HCT116 (cell line): ENCODE results near the gene QPCT. TPM values are rescaled to one million over a fixed set of nuclear protein-coding genes. Genes with fewer than 3 reads are reported as not detected.

Experiments used
- ATAC-seq: fragments of 200-7000 bp; cut with Tn5 transposase; 2 replicates; pipeline ENCODE4 v1.9.1; 2020; ENCODE audit warnings: mild to moderate bottlenecking, moderate library complexity
- BruUV-seq: library from RNA; stranded (reverse); fragments of 400-500 nt; replicated peaks from 2 replicates; lab custom pipeline; 2021; lab: Mats Ljungman, UMichigan
- CTCF ChIA-PET: fragments of 300-600 bp; sonication (Branson Sonifier 250); formaldehyde crosslinking; loops from one replicate; lab custom pipeline; 2021; ENCODE audit warnings: antibody characterized with exemption; lab: Charles Lee
- POLR2A ChIA-PET: fragments of 300-600, 350-600 bp; sonication (Branson Sonifier 250); formaldehyde crosslinking; loops from one replicate; lab custom pipeline; 2021; ENCODE audit warnings: antibody characterized with exemption; lab: Charles Lee
- RAD21 ChIA-PET, 2 experiments: fragments of 300-600 bp; sonication (Branson Sonifier 250); formaldehyde crosslinking; loops; one replicate each; lab custom pipeline; 2023; ENCODE audit warnings: low total read pairs in 2 of 2; ENCODE audit not compliant: uncharacterized antibody in 2 of 2, unreplicated experiment in 2 of 2, low non-redundant PET in 1 of 2; lab: Charles Lee
- DNase-seq: peaks from one replicate; pipeline ENCODE4 v3.0.0-alpha.2; 2010; ENCODE audit warnings: low read depth, low spot score
- H2AFZ ChIP-seq: fragments of 200-600 bp; shearing (Covaris generic), sonication (generic); 2 replicates; pipeline ENCODE4 v1.6.1; 2017; ENCODE audit warnings: low read depth, mixed run types, mixed read lengths, antibody characterized with exemption, low read length; ENCODE audit not compliant: poor library complexity, severe bottlenecking
- H3K27ac ChIP-seq: 2 replicates; pipeline ENCODE4 v1.5.1; 2012; ENCODE audit warnings: low read depth, low read length
- H3K27me3 ChIP-seq: fragments of 200-600 bp; sonication (generic); 2 replicates; pipeline ENCODE4 v1.6.1; 2016; ENCODE audit warnings: mixed run types, low read length, mixed read lengths; ENCODE audit not compliant: insufficient read depth
- H3K36me3 ChIP-seq, 2 experiments: fragments of 200-500 bp in 1 of 2; fragments of 200-600 bp in 1 of 2; sonication (Bioruptor generic) in 1 of 2; sonication (generic) in 1 of 2; 2 replicates each; pipeline versions ENCODE4 v1.5.1 to v1.6.1; 2014 to 2016; ENCODE audit warnings: low read length in 2 of 2, inconsistent platforms in 1 of 2, mixed read lengths in 1 of 2, mixed run types in 1 of 2; ENCODE audit not compliant: insufficient read depth in 2 of 2, control insufficient read depth in 1 of 2
- H3K4me1 ChIP-seq, 2 experiments: fragments of 200-600 bp in 1 of 2; sonication (generic) in 1 of 2; 2 replicates each; pipeline versions ENCODE4 v1.5.1 to v1.6.1; 2012 to 2017; ENCODE audit warnings: low read length in 2 of 2, inconsistent platforms in 1 of 2, mild to moderate bottlenecking in 1 of 2, mixed read lengths in 1 of 2, mixed run types in 1 of 2, moderate library complexity in 1 of 2; ENCODE audit not compliant: insufficient read depth in 2 of 2, control insufficient read depth in 1 of 2
- H3K4me2 ChIP-seq: fragments of 200-600 bp; sonication (generic); 2 replicates; pipeline ENCODE4 v1.6.1; 2017; ENCODE audit warnings: mixed run types, low read length, mixed read lengths
- H3K4me3 ChIP-seq, 2 experiments: fragments of 200-600 bp in 1 of 2; sonication (generic) in 1 of 2; replicated peaks in 1 of 2; 2 replicates each; pipeline ENCODE4 v1.5.1; 2011 to 2016; ENCODE audit warnings: low read length in 2 of 2, control low read depth in 1 of 2, low read depth in 1 of 2, mild to moderate bottlenecking in 1 of 2, mixed read lengths in 1 of 2, mixed run types in 1 of 2
- H3K79me2 ChIP-seq: fragments of 200-600 bp; sonication (generic); 2 replicates; pipeline ENCODE4 v1.6.1; 2017; ENCODE audit warnings: mild to moderate bottlenecking, mixed run types, low read length, moderate library complexity, mixed read lengths; ENCODE audit not compliant: insufficient read depth
- H3K9ac ChIP-seq: fragments of 200-600 bp; sonication (generic); 2 replicates; pipeline ENCODE4 v1.6.1; 2016; ENCODE audit warnings: low read length, mixed read lengths
- H3K9me2 ChIP-seq: fragments of 200-600 bp; sonication (generic), shearing (Covaris generic); 2 replicates; pipeline ENCODE4 v1.6.1; 2017; ENCODE audit warnings: mixed run types, mild to moderate bottlenecking, moderate library complexity; ENCODE audit not compliant: insufficient read depth
- H3K9me3 ChIP-seq, 2 experiments: fragments of 200-500 bp in 1 of 2; fragments of 200-600 bp in 1 of 2; sonication (Bioruptor generic) in 1 of 2; sonication (generic) in 1 of 2; 2 replicates each; pipeline ENCODE4 v1.6.1; 2014 to 2017; ENCODE audit warnings: low read length in 2 of 2, mixed read lengths in 2 of 2, inconsistent platforms in 1 of 2, low read depth in 1 of 2, mild to moderate bottlenecking in 1 of 2, mixed run types in 1 of 2, moderate library complexity in 1 of 2; ENCODE audit not compliant: control insufficient read depth in 1 of 2, insufficient read depth in 1 of 2
- H4K20me1 ChIP-seq: fragments of 200-600 bp; sonication (generic), shearing (Covaris generic); 2 replicates; pipeline ENCODE4 v1.6.1; 2017; ENCODE audit warnings: mixed run types, mild to moderate bottlenecking, moderate library complexity; ENCODE audit not compliant: insufficient read depth
- CBX3 ChIP-seq: IDR thresholded peaks from 2 replicates; pipeline ENCODE4 v1.6.1; 2012; ENCODE audit warnings: low read depth
- CEBPB ChIP-seq: IDR thresholded peaks from 2 replicates; pipeline ENCODE4 v1.6.1; 2012; ENCODE audit warnings: low read depth
- EZH2 ChIP-seq: fragments of 200-600 bp; sonication (generic); IDR thresholded peaks from 2 replicates; pipeline ENCODE4 v1.6.1; 2017; ENCODE audit warnings: antibody characterized with exemption, mixed run types
- FOSL1 ChIP-seq: IDR thresholded peaks from 2 replicates; pipeline ENCODE4 v1.6.1; 2012; ENCODE audit warnings: low read depth
- JUND ChIP-seq: IDR thresholded peaks from 2 replicates; pipeline ENCODE4 v1.6.1; 2012
- POLR2AphosphoS5 ChIP-seq: IDR thresholded peaks from 2 replicates; pipeline ENCODE4 v1.6.1; 2011; ENCODE audit warnings: mild to moderate bottlenecking, low read depth, low read length, moderate library complexity
- REST ChIP-seq: IDR thresholded peaks from 2 replicates; pipeline ENCODE4 v1.6.1; 2012; ENCODE audit warnings: low read depth
- SIN3A ChIP-seq: IDR thresholded peaks from 2 replicates; pipeline ENCODE4 v1.6.1; 2012; ENCODE audit warnings: low read depth
- SP1 ChIP-seq: IDR thresholded peaks from 2 replicates; pipeline ENCODE4 v1.6.1; 2012; ENCODE audit warnings: low read depth
- TCF7L2 ChIP-seq: IDR thresholded peaks from 2 replicates; pipeline ENCODE4 v1.7.0; 2011; ENCODE audit warnings: borderline replicate concordance, inconsistent platforms; ENCODE audit not compliant: insufficient read depth, insufficient read length; ENCODE audit errors: extremely low read depth
- ZNF274 ChIP-seq: fragments of 200-500 bp; sonication (Bioruptor generic); IDR thresholded peaks from 2 replicates; pipeline ENCODE4 v1.6.1; 2014; ENCODE audit warnings: mild to moderate bottlenecking, low read depth, low read length, inconsistent platforms
- intact Hi-C: fragments of 100-400 bp; cut with micrococcal nuclease; formaldehyde crosslinking; loops from 2 replicates; pipeline ENCODE4 v1.10.0; 2022
- total RNA-seq: library from RNA; stranded (reverse); gene quantifications from one replicate; pipeline ENCODE4 v1.2.1, GENCODE V29; 2021; ENCODE audit not compliant: unreplicated experiment
- TF ChIP-seq, protein P1 (sequence below): IDR thresholded peaks from 2 replicates; pipeline ENCODE4 v1.6.1; 2011; ENCODE audit warnings: mild to moderate bottlenecking, low read length, moderate library complexity; ENCODE audit not compliant: insufficient replicate concordance; ENCODE audit errors: extremely low read depth
- TF ChIP-seq, protein P2 (sequence below), 3 experiments: fragments of 200-600 bp in 1 of 3; sonication (generic) in 1 of 3; IDR thresholded peaks in 2 of 3; conservative IDR thresholded peaks in 1 of 3; 2 replicates each; pipeline ENCODE4 v1.5.1; 2012 to 2017; ENCODE audit warnings: low read depth in 2 of 3, low read length in 2 of 3, antibody characterized with exemption in 1 of 3, borderline replicate concordance in 1 of 3, control low read depth in 1 of 3, mild to moderate bottlenecking in 1 of 3, mixed read lengths in 1 of 3, mixed run types in 1 of 3, moderate library complexity in 1 of 3; ENCODE audit not compliant: insufficient read depth in 1 of 3

The QPCT gene
- total RNA-seq, 1 experiment from 2014 or later, result not detected

GRCh38 chr2:37300146-37300545, 44.3 kb upstream of the QPCT start:
- CTCF ChIA-PET, result no interaction called here
- no TSS peak for BruUV-seq
- Histone ChIP-seq H3K4me1 (peaks cover 0 to 13% of the 10 kb centered on the region in 2 experiments; a peak in 2 of 4 replicates), H2AFZ (no peak overlapping the region), H3K27ac (no peak overlapping the region), H3K36me3 (no peaks in the 10 kb centered on the region), H4K20me1 (no peaks in the 10 kb centered on the region), H3K79me2 (no peaks in the 10 kb centered on the region), H3K27me3 (no peaks in the 10 kb centered on the region), H3K9me3 (no peaks in the 10 kb centered on the region), H3K9ac (no peak overlapping the region), H3K9me2 (no peaks in the 10 kb centered on the region), H3K4me2 (no peak overlapping the region), H3K4me3 (no peak overlapping the region)
- POLR2A ChIA-PET, result no interaction called here
- ATAC-seq (no peak), DNase-seq (no peak)
- TF ChIP-seq FOSL1, result no peak
- TF ChIP-seq, protein P1, sequence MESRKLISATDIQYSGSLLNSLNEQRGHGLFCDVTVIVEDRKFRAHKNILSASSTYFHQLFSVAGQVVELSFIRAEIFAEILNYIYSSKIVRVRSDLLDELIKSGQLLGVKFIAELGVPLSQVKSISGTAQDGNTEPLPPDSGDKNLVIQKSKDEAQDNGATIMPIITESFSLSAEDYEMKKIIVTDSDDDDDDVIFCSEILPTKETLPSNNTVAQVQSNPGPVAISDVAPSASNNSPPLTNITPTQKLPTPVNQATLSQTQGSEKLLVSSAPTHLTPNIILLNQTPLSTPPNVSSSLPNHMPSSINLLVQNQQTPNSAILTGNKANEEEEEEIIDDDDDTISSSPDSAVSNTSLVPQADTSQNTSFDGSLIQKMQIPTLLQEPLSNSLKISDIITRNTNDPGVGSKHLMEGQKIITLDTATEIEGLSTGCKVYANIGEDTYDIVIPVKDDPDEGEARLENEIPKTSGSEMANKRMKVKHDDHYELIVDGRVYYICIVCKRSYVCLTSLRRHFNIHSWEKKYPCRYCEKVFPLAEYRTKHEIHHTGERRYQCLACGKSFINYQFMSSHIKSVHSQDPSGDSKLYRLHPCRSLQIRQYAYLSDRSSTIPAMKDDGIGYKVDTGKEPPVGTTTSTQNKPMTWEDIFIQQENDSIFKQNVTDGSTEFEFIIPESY, result no peak
- no peak for TF ChIP-seq POLR2AphosphoS5
- no peak for TF ChIP-seq SIN3A
- no peak for TF ChIP-seq JUND
- no peak for TF ChIP-seq TCF7L2
- TF ChIP-seq CBX3, result no peak
- no peak for TF ChIP-seq SP1
- TF ChIP-seq CEBPB, result no peak
- TF ChIP-seq EZH2, result no peak
- RAD21 ChIA-PET, result no interaction called here
- intact Hi-C loops, result no loop called here

DNA sequence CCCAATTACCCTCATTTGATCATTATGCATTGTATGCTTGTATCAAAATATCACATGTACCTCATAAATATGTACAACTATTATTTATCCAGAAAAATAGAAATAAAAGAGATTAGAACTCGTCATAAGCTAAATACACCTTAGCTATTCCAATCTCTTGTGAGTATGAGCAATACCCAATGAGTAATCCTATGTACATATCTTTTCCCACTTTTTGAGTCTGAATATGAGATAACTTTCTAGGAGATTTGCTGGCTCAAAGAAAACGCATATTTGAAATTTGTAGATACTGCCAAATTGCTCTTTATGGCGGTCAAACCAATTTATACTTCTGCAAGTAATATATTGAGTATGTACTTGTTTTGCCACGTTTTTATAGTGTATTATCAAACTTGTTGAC, 43.9 kb upstream of the QPCT start:
- no peaks in the 10 kb centered on the region for H3K9me3 ChIP-seq
- RAD21 ChIA-PET, result no interaction called here
- POLR2A ChIA-PET, result no interaction called here
- no peak overlapping the region for H3K27ac ChIP-seq
- H3K9ac ChIP-seq, result no peak overlapping the region
- ATAC-seq (no peak), DNase-seq (no peak)
- no peaks in the 10 kb centered on the region for H3K27me3 ChIP-seq
- H4K20me1 ChIP-seq, result no peaks in the 10 kb centered on the region
- no peak overlapping the region for H3K4me2 ChIP-seq
- H3K36me3 ChIP-seq, result no peaks in the 10 kb centered on the region
- no peaks in the 10 kb centered on the region for H3K79me2 ChIP-seq
- H3K4me3 ChIP-seq, result no peak overlapping the region
- H2AFZ ChIP-seq, result no peak overlapping the region
- intact Hi-C loops, result no loop called here
- H3K9me2 ChIP-seq, result no peaks in the 10 kb centered on the region
- CTCF ChIA-PET, result no interaction called here
- no TSS peak for BruUV-seq
- H3K4me1 ChIP-seq, result peaks cover 0 to 13% of the 10 kb centered on the region in 2 experiments; a peak in 2 of 4 replicates
- TF ChIP-seq ZNF274, result no peak
- TF ChIP-seq FOSL1, result no peak
- no peak for TF ChIP-seq JUND
- no peak for TF ChIP-seq TCF7L2
- TF ChIP-seq, protein P2, sequence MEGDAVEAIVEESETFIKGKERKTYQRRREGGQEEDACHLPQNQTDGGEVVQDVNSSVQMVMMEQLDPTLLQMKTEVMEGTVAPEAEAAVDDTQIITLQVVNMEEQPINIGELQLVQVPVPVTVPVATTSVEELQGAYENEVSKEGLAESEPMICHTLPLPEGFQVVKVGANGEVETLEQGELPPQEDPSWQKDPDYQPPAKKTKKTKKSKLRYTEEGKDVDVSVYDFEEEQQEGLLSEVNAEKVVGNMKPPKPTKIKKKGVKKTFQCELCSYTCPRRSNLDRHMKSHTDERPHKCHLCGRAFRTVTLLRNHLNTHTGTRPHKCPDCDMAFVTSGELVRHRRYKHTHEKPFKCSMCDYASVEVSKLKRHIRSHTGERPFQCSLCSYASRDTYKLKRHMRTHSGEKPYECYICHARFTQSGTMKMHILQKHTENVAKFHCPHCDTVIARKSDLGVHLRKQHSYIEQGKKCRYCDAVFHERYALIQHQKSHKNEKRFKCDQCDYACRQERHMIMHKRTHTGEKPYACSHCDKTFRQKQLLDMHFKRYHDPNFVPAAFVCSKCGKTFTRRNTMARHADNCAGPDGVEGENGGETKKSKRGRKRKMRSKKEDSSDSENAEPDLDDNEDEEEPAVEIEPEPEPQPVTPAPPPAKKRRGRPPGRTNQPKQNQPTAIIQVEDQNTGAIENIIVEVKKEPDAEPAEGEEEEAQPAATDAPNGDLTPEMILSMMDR (IDR thresholded peaks at IDR 0.05 in 2 of 3, conservative IDR thresholded peaks at IDR 0.05 in 1 of 3; ENCODE audit: borderline replicate concordance in 1 of 3, insufficient read depth in 1 of 3, low read depth in 2 of 3, low read length in 2 of 3), result no peak
- no peak for TF ChIP-seq EZH2
- no peak for TF ChIP-seq REST
- no peak for TF ChIP-seq SIN3A
